ENCODE data around the gene SH3BP5.

- TF ChIP-seq POLR2AphosphoS5 (IDR thresholded peaks at IDR 0.05) (no peak), POLR2A (IDR thresholded peaks at IDR 0.05) (no peak)
Observed at GRCh38 chr3:15279671-15280402, 52.5 kb downstream of the SH3BP5 start.
